ENCODE results near the gene YTHDF1.

YTHDF1 gene

DNA sequence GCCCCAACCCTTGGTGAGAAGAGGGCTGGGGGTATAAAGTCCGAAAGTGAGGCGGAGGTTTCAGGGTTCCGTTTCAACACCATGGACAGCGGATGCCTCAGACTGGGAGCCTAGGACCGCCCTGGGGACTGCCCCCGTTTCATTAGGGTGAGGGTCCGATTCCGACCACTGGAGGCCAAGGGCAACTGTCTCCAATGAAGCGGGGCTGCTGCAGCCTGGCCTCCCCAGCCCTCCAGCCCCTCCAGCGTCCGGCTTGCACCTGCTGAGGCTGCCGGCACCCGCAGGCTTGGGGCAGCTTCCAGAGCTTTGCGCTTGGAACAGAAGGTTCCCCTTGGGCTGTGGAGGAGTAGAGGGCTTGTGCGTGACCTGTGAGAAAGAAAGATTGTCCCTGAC is 39.9 kb downstream of the YTHDF1 start:
- no peak overlapping the region for H3K27ac ChIP-seq
- TF ChIP-seq, protein P1, sequence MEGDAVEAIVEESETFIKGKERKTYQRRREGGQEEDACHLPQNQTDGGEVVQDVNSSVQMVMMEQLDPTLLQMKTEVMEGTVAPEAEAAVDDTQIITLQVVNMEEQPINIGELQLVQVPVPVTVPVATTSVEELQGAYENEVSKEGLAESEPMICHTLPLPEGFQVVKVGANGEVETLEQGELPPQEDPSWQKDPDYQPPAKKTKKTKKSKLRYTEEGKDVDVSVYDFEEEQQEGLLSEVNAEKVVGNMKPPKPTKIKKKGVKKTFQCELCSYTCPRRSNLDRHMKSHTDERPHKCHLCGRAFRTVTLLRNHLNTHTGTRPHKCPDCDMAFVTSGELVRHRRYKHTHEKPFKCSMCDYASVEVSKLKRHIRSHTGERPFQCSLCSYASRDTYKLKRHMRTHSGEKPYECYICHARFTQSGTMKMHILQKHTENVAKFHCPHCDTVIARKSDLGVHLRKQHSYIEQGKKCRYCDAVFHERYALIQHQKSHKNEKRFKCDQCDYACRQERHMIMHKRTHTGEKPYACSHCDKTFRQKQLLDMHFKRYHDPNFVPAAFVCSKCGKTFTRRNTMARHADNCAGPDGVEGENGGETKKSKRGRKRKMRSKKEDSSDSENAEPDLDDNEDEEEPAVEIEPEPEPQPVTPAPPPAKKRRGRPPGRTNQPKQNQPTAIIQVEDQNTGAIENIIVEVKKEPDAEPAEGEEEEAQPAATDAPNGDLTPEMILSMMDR (conservative IDR thresholded peaks at IDR 0.05): no peak

DNA sequence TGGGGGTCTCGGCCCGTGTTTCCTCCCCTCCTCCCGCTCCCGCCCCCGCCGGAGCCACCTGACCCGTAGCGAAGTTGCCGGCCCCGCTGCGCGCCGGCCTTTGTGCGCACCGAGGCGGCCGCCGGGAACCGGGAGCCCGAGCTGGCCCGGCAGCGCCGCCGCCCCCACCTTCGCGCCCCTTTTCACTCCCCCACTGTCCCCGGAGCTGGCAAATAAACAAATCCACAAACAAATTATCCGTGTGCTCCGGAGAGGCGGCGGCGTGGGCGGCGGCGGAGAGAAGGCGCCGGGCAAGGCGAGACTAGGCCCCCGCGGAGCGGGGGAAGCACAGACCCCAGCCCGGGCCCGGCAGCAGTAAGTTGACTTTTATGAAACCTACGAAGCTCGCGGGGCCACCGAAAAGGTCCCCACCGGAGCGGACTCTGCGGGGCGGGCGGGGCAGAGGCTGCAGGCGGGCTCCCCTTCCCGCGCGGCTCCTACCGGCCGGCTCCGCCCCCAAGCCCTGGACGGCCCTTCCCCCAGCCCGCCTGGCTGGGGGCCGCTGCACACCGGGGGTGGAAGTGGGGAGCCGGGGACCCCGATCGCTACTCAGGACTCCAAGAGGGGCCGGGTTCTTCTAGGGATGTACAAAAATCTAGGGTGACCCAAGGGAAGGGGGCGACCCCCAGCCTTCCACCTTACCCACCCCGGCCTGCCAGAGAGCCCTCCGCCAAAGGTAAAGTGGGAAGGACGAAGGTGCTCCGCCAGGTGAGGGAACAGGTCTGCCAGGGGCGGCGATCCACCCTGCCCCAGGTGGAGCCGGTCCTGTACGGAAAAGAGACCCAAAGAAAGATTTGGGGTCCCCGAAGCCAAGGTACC is 40.7 kb downstream of the YTHDF1 start:
- peak overlapping the region; percentile 24; the same call in 1 of the 2 replicates for H3K27ac ChIP-seq
- TF ChIP-seq, protein P1 (conservative IDR thresholded peaks at IDR 0.05): no peak

DNA sequence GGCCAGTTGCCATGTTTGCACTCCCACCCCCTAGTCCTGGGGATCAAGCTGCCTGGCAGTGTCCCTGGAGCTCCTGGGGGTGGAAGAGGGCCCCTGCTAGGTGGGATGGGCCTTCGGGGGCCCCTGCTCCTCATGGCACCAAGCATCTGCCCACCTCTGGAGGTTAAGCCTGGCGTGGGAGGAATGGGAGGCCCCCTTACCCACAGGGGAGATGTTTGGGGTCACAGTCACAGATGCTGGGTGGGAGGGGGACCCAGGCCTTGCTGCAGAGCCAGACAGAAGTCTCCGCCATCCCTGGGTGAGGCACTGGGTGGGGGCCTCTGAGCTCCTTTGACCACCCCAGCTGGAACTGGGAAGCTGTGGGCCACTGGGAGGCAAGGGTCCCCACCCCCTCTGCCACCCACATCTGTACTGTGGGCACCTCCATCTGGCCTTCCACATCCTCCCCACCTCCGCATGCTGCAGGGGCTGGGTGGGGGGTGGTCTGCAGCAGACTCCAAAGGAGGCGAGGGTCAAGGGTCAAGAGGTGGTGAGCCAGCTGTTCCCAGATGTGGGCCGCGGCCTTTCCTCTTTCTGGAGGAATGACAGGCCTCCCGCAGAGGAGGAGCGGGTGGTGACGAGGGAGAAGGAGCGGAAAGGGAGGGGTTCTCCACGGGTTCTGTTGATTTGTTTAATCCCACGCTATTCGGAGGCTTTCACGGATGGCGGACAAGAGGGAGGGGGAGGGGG is 41.5 kb downstream of the YTHDF1 start:
- H3K27ac ChIP-seq: no peak overlapping the region; the same call in 1 of the 2 replicates
- TF ChIP-seq, protein P1 (conservative IDR thresholded peaks at IDR 0.05): no peak

DNA sequence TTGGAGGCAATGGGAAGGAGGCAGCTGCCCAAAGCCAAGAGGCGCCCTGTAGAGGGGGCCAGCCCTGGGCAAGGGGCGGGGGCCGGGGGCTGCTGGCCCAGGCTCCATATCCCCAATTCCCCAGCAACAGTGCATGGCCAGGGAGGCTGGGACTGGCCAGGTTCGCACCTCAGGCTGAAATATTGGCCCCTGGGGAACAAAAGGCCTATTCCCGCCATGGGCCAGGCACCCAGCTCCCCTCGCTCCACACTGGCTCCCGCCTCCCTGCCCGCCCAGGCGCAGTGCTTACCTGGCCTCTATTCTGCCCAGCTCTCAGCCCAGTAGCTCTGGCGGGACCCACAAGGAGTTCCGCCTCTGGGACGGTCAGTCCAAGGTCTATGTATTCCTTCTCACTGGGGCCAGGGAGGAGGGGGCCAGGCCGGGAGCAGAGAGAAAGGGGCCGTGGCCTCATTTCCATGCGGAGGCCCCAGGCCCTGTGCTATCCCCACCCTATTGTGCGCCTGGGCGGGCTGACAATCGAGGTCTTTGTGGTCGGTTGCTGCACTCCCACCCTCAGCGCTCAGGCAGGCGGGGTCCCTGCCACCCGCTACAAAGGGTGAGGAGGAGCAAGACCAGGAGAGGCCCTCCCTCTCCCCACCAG is 42.3 kb downstream of the YTHDF1 start:
- TF ChIP-seq, protein P1 (conservative IDR thresholded peaks at IDR 0.05): no peak

DNA sequence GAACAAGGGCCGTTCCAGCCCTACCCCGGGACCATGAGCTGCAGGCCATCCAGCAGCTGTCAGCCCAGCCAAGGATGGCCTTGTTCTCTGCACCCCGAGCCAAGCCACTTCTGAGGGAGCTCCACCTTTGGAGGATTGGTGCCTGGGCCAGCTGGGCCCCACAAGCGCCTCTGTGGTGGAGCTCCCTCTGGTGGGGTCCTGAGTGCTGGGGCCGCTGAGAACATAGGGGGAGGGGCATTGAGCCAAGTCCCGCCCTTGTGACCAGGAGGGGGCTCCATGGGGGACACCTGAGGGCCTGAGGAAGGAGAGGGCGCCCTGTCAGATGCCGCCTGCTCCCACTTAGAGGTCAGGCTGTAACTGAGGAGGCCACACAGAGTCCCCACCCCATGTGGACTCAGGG is 43.2 kb downstream of the YTHDF1 start:
- TF ChIP-seq, protein P1 (conservative IDR thresholded peaks at IDR 0.05): peak; percentile 44
- H3K27ac ChIP-seq: no peak overlapping the region

More for the DNA sequence above, 42.3 kb downstream of the YTHDF1 start:
- H3K27ac ChIP-seq: no peak overlapping the region

DNA sequence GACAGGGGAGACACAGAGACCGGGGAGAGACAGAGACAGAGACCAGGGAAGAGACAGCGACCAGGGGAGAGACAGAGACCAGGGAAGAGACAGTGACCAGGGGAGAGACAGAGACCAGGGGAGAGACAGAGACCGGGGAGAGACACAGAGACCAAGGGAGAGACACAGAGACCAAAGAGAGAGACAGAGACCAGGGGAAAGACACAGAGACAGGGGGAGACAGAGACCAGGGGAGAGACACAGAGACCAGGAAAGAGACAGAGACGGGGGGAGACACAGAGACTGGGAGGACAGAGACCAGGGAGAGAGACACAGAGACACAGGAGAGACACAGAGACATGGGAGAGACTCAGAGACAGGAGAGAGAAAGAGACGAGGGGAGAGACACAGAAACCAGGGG is 43.9 kb downstream of the YTHDF1 start:
- TF ChIP-seq, protein P1 (conservative IDR thresholded peaks at IDR 0.05): no peak
- no peak overlapping the region for H3K27ac ChIP-seq

DNA sequence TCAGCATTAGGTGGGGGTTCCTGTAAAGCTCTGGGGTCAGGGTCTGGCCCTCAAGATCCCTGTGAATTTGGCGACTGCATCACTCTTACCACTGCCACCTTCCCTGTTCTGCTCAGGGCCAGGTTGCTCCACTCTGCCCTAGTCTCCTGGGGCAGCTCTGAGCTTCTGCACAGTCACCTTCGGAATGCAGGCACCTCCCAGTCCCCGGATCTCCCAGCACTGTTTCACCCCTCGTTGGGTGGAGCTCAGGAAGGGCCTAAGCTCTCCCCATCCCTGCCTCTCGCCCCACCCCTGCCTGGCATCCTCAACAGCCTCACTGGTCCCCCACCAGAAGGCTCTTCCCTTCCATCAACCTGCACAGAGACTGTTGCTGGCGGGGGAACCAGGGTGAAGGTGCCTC is 46.2 kb downstream of the YTHDF1 start:
- TF ChIP-seq, protein P1 (conservative IDR thresholded peaks at IDR 0.05): no peak
- H3K27ac ChIP-seq: no peak overlapping the region
